Measurements from ENCODE around the gene UCN2. TPM values are rescaled to one million over a fixed set of nuclear protein-coding genes. Genes with fewer than 3 reads are reported as not detected.

Gene UCN2
- total RNA-seq, 4 donors from 2014 or later: 4.8 to 9.8 (median 6.2) TPM

DNA sequence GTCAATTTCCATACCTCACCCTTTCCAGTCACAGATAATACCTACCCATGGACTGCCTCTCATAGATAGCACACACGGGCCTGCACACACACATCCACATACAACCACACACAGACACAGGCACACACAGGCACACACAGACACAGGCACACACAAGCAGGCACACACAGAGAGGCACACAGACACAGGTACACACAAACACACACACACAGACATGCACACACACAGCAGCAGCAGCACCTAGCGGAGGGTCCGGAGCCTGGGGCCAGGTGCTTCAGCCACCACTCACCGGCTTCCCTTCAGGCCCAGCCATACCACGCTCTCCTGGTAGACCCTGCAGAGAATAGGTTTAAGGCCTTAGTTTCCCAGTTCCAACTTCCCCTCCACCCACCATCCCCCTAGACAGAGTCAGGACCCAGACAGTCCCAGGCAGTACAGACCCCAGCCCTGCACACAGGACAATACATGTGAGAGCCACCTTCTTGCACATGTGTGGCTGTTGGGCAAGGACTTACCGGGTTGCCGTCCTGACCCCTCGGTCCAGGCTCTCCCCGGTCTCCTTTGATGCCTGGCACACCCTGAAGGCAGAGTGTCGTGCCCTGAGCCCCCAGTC lies 10.5 kb upstream of the UCN2 start:
- intact Hi-C loops (cut with DNase I; ENCODE audit: low total_unique reads): no loop called here
- TF ChIP-seq POLR2A (IDR thresholded peaks at IDR 0.05): no peak
- TF ChIP-seq, protein P1, sequence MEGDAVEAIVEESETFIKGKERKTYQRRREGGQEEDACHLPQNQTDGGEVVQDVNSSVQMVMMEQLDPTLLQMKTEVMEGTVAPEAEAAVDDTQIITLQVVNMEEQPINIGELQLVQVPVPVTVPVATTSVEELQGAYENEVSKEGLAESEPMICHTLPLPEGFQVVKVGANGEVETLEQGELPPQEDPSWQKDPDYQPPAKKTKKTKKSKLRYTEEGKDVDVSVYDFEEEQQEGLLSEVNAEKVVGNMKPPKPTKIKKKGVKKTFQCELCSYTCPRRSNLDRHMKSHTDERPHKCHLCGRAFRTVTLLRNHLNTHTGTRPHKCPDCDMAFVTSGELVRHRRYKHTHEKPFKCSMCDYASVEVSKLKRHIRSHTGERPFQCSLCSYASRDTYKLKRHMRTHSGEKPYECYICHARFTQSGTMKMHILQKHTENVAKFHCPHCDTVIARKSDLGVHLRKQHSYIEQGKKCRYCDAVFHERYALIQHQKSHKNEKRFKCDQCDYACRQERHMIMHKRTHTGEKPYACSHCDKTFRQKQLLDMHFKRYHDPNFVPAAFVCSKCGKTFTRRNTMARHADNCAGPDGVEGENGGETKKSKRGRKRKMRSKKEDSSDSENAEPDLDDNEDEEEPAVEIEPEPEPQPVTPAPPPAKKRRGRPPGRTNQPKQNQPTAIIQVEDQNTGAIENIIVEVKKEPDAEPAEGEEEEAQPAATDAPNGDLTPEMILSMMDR (IDR thresholded peaks at IDR 0.05): no peak
- WGBS, 2 donors: 91 to 95% methylated on average over 6 to 10 of the region's 10 CpGs

DNA sequence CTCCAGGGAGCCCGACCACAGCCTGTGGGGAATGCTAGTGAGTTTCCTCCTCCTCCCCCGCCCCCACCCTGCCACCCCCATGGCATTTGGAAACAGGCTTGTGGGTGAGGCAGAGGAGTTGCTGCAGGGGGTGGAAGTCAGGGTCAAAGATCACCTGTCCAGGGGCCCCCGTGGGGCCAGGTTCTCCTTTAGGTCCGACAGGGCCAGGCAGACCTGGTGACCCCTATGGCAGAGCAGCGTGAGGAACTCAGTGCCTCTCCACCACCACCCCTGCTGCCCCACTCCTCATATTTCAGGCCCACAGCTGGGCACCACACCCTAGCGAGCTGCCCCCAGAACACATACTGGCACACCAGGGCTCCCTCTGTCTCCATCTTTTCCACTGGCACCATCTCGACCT lies 8.9 kb upstream of the UCN2 start:
- no peak overlapping the region for H3K4me3 ChIP-seq (ENCODE audit: low read depth, poor library complexity, severe bottlenecking)
- TF ChIP-seq, protein P1 (IDR thresholded peaks at IDR 0.05): no peak
- no peak for TF ChIP-seq POLR2A (IDR thresholded peaks at IDR 0.05)
- intact Hi-C loops (cut with DNase I; ENCODE audit: low total_unique reads): no loop called here
- DNase-seq (ENCODE audit: low spot score in 2 of 2): no peak
- WGBS, 2 donors: 67 to 79% methylated on average over 4 to 5 of the region's 7 CpGs

More for the DNA sequence above, 10.5 kb upstream of the UCN2 start:
- H3K4me3 ChIP-seq (ENCODE audit: low read depth, poor library complexity, severe bottlenecking): no peak overlapping the region
- DNase-seq (ENCODE audit: low spot score in 2 of 2): no peak

DNA sequence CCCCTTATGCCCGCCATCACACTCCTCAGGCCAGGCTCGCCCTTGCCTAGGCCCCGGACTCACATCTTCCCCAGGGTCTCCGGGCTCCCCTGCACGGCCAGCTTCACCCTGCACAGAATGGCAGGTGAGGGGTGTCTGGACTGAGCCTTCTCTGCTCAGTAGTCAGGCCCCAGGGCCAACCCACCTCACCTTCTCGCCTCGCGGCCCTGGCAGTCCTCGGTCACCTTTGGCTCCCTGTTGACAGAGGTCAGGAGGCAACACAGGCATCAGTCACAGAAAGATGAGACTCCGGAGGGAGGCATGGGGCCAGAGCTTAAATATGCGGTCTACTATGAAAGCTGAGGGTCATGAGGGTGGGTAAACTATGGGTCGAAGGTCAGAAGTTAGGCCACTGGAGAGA lies 8.4 kb upstream of the UCN2 start:
- TF ChIP-seq POLR2A (IDR thresholded peaks at IDR 0.05): no peak
- TF ChIP-seq, protein P1 (IDR thresholded peaks at IDR 0.05): no peak
- whole genome bisulfite sequencing, 2 donors: 82 to 88% methylated on average over 11 to 12 of the region's 12 CpGs
- DNase-seq (ENCODE audit: low spot score in 2 of 2): no peak
- no peak overlapping the region for H3K4me3 ChIP-seq (ENCODE audit: low read depth, poor library complexity, severe bottlenecking)
- intact Hi-C loops (cut with DNase I; ENCODE audit: low total_unique reads): no loop called here

DNA sequence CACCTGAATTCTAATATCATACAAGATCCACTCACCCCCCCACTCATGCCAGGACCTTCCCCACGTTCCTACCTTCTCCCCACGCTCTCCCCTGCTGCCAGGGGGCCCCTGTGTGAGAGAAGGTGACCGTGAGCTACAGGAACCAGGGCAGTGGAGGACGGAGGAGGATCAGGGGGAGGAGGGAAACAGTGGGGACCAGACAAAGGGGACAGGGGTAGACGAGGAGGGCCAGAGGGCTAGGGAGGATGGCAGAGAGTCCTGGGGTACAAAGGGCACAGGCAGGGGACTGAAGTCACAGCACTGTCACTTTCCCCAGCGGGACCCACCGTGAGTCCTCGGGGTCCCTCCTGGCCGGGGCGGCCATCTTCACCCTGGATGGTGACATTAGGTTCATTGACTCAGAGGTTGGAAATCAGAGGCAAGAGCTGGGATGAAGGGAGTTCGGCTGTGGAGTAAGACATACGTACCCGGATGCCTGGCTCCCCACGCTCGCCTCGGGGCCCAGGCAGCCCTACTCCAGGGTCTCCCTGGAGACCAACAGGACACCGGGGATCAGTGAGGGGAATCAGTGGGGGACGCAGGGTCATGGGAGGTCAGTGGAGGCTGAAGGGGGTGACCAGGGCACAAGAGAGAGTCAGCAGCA lies 6.3 kb upstream of the UCN2 start:
- WGBS, 2 donors: 85 to 88% methylated on average over 18 of the region's 18 CpGs
- DNase-seq (ENCODE audit: low spot score in 2 of 2): no peak
- no peak for TF ChIP-seq POLR2A (IDR thresholded peaks at IDR 0.05)
- TF ChIP-seq, protein P1 (IDR thresholded peaks at IDR 0.05): no peak
- intact Hi-C loops (cut with DNase I; ENCODE audit: low total_unique reads): no loop called here
- H3K4me3 ChIP-seq (ENCODE audit: low read depth, poor library complexity, severe bottlenecking): no peak overlapping the region

DNA sequence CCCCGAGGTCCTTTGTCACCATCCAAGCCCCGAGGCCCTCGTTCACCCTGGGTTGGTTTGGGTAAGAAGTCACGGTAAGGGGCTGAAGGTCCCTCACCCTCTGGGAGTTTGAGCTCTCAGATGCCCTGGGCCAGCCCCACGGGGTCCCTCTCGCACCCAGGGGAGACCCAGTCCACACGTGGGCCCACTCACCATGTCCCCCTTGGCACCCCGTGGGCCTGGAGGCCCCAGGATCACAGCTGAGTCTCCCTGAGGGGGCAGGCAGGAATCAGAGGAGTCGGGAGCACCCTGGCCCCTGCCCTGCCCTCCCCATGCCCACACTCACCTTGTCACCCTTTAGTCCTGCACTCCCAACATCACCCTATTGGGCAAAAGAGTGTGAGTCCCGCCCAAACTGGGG lies 5.8 kb upstream of the UCN2 start:
- H3K4me3 ChIP-seq (ENCODE audit: low read depth, poor library complexity, severe bottlenecking): no peak overlapping the region
- WGBS, 2 donors: 77 to 81% methylated on average over 9 to 10 of the region's 10 CpGs
- no peak for TF ChIP-seq POLR2A (IDR thresholded peaks at IDR 0.05)
- TF ChIP-seq, protein P1 (IDR thresholded peaks at IDR 0.05): no peak
- DNase-seq (ENCODE audit: low spot score in 2 of 2): no peak
- intact Hi-C loops (cut with DNase I; ENCODE audit: low total_unique reads): no loop called here
